ENCODE data around the gene ZNF222. TPM values are rescaled to one million over a fixed set of nuclear protein-coding genes. Genes with fewer than 3 reads are reported as not detected.

Gene ZNF222
- total RNA-seq, 4 donors from 2014 or later, result 2.2 to 3.2 (median 3.1) TPM

DNA sequence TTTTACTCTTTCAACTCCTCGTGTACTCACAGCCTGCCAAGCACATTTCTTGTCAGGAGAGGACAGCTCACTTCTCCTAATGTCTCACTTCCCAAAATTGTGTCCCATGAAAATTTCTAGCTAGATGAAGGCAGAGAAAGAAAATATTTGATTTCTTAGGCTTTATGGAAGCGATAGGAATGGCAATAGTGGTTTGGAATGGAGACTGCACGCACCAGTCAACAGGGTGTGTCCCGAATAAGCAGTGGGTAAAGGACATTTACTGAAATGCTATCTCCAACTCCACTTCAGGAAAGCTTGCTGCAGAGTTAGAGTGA lies 321 bp upstream of the ZNF222 start:
- TF ChIP-seq, protein P1, sequence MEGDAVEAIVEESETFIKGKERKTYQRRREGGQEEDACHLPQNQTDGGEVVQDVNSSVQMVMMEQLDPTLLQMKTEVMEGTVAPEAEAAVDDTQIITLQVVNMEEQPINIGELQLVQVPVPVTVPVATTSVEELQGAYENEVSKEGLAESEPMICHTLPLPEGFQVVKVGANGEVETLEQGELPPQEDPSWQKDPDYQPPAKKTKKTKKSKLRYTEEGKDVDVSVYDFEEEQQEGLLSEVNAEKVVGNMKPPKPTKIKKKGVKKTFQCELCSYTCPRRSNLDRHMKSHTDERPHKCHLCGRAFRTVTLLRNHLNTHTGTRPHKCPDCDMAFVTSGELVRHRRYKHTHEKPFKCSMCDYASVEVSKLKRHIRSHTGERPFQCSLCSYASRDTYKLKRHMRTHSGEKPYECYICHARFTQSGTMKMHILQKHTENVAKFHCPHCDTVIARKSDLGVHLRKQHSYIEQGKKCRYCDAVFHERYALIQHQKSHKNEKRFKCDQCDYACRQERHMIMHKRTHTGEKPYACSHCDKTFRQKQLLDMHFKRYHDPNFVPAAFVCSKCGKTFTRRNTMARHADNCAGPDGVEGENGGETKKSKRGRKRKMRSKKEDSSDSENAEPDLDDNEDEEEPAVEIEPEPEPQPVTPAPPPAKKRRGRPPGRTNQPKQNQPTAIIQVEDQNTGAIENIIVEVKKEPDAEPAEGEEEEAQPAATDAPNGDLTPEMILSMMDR (IDR thresholded peaks at IDR 0.05; ENCODE audit: low read depth), result no peak

DNA sequence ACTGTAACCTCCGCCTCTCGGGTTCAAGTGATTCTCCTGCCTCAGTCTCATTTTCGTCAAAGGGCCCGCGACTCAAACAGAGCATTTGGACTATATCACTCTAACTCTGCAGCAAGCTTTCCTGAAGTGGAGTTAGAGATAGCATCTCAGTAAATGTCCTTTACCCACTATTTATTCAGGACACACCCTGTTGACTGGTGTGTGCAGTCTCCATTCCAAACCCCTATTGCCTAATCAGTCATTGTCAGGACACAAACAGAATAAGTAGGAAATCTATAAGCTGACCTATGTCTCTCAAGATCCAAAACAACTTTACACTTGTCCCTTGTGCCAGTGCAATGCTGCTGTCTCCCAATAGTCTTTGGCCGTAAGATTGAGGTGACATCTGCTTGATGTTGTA lies 1.4 kb downstream of the ZNF222 start:
- TF ChIP-seq, protein P1 (IDR thresholded peaks at IDR 0.05; ENCODE audit: low read depth), result no peak

DNA sequence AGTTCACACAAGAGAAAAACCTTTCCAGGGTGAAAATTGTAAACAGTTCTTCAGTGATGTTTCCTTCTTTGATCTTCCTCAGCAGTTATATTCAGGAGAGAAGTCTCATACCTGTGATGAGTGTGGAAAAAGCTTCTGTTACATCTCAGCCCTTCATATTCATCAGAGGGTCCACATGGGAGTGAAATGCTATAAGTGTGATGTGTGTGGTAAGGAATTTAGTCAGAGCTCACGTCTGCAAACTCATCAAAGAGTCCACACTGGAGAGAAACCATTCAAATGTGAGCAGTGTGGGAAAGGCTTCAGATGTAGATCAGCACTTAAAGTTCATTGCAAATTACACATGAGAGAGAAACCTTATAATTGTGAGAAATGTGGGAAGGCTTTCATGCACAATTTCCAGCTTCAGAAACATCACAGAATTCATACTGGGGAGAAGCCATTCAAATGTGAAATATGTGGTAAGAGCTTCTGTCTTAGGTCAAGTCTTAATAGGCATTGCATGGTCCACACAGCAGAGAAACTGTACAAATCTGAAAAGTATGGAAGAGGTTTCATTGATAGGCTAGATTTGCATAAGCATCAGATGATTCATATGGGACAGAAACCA lies 6.9 kb downstream of the ZNF222 start:
- TF ChIP-seq, protein P1 (IDR thresholded peaks at IDR 0.05; ENCODE audit: low read depth), result no peak

DNA sequence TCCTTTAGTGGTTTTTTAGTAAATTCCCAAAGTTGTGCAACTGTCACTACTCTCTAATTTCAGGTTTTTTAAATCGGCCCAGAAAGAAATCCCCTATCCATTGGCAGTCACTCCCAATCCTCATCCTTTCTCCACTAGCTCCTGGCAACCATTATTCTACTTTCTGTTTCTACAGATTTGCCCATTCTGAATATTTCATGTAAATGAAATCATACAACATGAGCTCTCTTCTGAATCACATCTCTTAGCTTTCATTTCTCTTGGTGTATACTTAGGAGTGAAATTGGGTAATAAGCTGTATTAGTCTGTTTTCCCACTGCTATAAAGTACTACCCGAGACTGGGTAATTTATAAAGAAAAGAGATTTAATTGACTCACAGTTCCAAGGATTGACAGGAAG lies 17.0 kb downstream of the ZNF222 start:
- TF ChIP-seq, protein P1 (IDR thresholded peaks at IDR 0.05; ENCODE audit: low read depth), result no peak

DNA sequence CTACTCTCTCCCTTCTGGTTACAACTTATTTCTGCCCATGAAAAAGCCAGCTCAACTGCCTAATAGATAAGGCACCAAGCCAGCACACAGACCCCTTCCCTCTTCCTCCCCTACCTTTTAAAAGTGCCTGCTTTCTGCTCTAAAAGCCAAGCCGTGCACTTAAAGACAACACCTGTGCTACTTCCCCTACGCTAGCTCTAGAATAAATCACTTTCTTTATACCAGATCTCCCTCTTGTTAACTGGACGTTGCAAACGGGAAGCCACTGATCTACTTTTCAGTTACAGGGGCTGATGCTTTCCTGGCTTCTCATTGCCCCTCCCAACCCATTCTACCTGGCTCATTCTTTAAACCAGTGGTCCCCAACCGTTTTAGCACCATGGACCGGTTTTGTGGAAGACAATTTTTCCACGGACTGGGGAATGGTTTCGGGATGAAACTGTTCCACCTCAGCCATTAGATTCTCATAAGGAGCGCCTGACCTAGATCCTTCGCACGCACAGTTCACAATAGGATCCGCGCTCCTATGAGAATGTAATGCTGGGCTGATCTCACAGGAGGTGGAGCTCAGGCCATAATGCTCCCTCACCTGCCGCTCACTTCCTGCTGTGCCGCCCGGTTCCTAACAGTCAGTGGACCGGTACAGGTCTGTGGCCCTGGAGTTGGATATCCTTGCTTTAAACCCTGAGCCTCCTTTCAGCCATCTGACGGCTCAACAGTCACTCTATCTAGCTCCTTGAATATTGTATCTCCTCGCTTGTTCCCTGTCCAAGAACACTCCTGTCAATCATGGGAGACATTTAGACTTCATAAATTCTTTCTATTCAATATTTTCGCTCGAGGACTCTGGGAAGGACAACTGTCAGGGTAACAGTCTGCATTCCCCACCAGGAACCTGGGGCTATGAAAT lies 25.8 kb downstream of the ZNF222 start:
- TF ChIP-seq, protein P1 (IDR thresholded peaks at IDR 0.05; ENCODE audit: low read depth), result no peak

DNA sequence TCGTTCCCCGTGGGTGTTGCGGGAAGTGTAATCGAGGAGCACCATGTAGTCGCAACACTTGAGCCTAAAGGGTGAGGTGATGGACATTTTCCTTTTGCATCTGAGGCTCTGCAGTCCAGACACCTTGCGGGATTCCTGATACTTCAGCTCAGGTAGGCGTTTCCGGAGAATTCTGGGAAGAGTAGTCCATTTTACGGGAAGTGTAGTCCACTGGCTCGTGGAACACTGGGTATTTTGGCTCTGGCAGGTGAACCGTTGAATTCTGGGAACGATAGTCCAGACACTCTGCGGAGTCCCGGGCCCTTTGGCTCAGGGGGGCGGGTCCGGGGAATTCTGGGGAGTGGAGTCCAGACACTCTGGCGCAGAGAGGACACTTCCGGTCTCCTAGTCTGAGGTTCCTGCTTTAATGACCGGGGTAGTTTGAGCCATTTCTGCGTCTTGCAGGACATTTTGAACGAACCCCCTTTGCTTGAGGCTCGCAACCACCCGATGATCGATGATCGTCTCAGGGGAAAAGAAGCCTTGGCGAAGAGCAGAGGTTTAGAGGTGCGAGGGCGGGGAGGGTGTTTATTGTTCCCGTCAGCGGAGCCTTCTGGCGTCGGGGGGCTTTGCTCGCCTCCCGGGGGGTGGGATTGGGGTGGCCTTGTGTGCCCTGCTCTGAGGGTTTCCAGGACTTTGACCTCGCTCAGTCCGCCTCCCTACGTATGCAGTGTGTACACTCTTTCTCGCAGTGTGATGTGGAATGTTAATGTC lies 26.6 kb downstream of the ZNF222 start, which contains the start of gene ZNF223:
ZNF223 (plus strand) TSS at position 387 of the 753 bp plus-strand sequence. CDS start 3,141 bp downstream, outside the sequence.
- TF ChIP-seq, protein P1 (IDR thresholded peaks at IDR 0.05; ENCODE audit: low read depth), result no peak

DNA sequence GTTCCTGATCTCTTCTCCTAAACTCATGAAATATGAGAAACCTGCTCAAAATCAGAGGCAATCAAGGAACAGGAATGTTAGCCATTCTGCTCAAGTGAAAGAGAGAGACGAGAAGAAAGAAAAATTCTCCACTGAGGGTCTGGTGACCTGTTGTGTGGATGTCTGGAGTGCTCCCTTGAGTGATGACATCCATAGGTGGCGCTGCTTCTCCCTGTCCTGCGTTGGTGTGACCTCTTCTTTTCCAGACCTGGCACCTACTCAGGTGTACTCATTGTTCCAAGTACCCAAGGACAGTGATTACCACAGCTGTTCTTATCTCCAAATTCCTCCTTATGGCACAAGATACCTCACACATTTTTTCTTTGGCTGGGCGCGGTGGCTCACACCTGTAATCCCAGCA lies 30.7 kb downstream of the ZNF222 start:
- TF ChIP-seq, protein P1 (IDR thresholded peaks at IDR 0.05; ENCODE audit: low read depth), result no peak

Data from subcutaneous adipose tissue (tissue), 4 donors.